Stomach (tissue), 9 donors: ENCODE data around the gene COL27A1. TPM values are rescaled to one million over a fixed set of nuclear protein-coding genes. Genes with fewer than 3 reads are reported as not detected.

ENCODE experiments used
- DNase-seq, 2 donors: peaks; one replicate each; pipeline versions ENCODE4 v3.0.0 to v3.0.0-alpha.2; 2013 to 2019
- H3K27ac ChIP-seq, 5 donors: fragments of 200-600 bp in 4 of 5; sonication (generic) in 4 of 5; one replicate each; pipeline ENCODE4 v1.5.1; 2013 to 2019; ENCODE audit warnings: mild to moderate bottlenecking in 1 of 5, moderate library complexity in 1 of 5
- H3K27me3 ChIP-seq, 3 donors: fragments of 200-600 bp; sonication (generic); one replicate each; pipeline ENCODE4 v1.5.1; 2017 to 2019; ENCODE audit warnings: mixed run types in 1 of 3
- H3K36me3 ChIP-seq, 4 donors: fragments of 200-600 bp; sonication (generic); 1 replicate in 3 of 4; 2 replicates in 1 of 4; pipeline ENCODE4 v1.5.1; 2016 to 2019
- H3K4me1 ChIP-seq, 4 donors: fragments of 200-600 bp; sonication (generic); one replicate each; pipeline ENCODE4 v1.5.1; 2016 to 2019
- H3K4me3 ChIP-seq, 4 donors: fragments of 200-600 bp; sonication (generic) in 3 of 4; one replicate each; pipeline ENCODE4 v1.5.1; 2016 to 2019; ENCODE audit warnings: mild to moderate bottlenecking in 1 of 4
- H3K9me3 ChIP-seq, 4 donors: fragments of 200-600 bp; sonication (generic); one replicate each; pipeline ENCODE4 v1.5.1; 2016 to 2019
- EP300 ChIP-seq: sonication (generic); formaldehyde crosslinking; IDR thresholded peaks from one replicate; pipeline ENCODE4 v1.6.1; 2017; ENCODE audit warnings: antibody characterized with exemption
- POLR2A ChIP-seq, 4 donors: fragments of 450-650 bp; IDR thresholded peaks; one replicate each; pipeline ENCODE4 v1.6.1; 2016; ENCODE audit warnings: antibody characterized with exemption in 4 of 4, control low read depth in 2 of 4, mild to moderate bottlenecking in 1 of 4, moderate library complexity in 1 of 4
- POLR2AphosphoS5 ChIP-seq, 3 donors: sonication (generic); formaldehyde crosslinking; IDR thresholded peaks; one replicate each; pipeline ENCODE4 v1.6.1; 2016; ENCODE audit warnings: antibody characterized with exemption in 3 of 3
- WGBS, 5 donors: extraction: QIAGEN DNeasy Blood & Tissue Kit in 3 of 5; methylation state at CpG; one replicate each; pipeline versions ENCODE4 v1.1.5 to v1.1.7; 2013 to 2018; 5-methylcytosine and 5-hydroxymethylcytosine counted together
- intact Hi-C: fragments of 100-400 bp; cut with DNase I; formaldehyde crosslinking; loops from one replicate; pipeline ENCODE4 v1.15.1; 2023; ENCODE audit warnings: low total_unique reads
- polyA plus RNA-seq, 3 donors: library from polyadenylated mRNA; stranded (reverse); fragments of 200-250 nt; gene quantifications; one replicate each; pipeline ENCODE4 v1.2.3, GENCODE V29; 2013
- total RNA-seq, 5 donors: library from RNA; depleted of rRNA; stranded (reverse); fragments of >200 nt; gene quantifications; one replicate each; pipeline versions ENCODE4 v1.1.0 to v1.2.3, GENCODE V29; 2014 to 2016
- TF ChIP-seq, protein P1 (sequence below), 7 experiments: fragments of 450-650 bp in 4 of 7; fragments of 200-600 bp in 3 of 7; sonication (generic) in 3 of 7; IDR thresholded peaks; one replicate each; pipeline ENCODE4 v1.5.1; 2016 to 2019; ENCODE audit warnings: antibody characterized with exemption in 7 of 7, control low read depth in 2 of 7, mild to moderate bottlenecking in 1 of 7
- donor health status: healthy with polysubstance abuse.
- donor health status: Bipolar disorder and iron deficiency.
- donor health status: healthy.

Gene COL27A1
- total and polyA plus RNA-seq, 8 donors: 2.9 to 26.3 (median 8.2) TPM

DNA sequence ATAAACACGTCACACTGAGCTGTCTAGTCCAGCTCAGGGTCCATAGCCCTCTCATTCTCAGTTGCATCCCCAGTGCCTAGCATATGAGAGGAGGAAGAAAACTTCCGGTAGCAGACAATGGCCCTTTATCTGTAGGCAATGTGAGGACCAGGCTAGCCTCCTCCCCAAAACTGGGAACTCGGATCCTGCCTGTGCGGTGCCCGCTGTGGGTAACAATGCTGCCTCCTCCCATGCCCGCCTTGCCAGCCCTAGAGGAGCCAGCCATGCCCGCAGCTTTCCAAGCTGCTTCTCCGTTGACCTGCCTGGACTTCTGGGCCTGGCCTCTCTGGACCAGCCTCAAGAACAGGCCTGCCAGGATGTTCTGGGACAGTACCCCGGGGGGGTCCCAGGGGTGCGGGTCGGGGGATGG lies 93.0 kb downstream of the COL27A1 start:
- WGBS, 5 donors: 82 to 95% (median 93%) methylated on average over 8 to 11 of the region's 11 CpGs
- TF ChIP-seq EP300: no peak
- TF ChIP-seq POLR2A (IDR thresholded peaks at IDR 0.05): no peak
- no peak for TF ChIP-seq POLR2AphosphoS5 (IDR thresholded peaks at IDR 0.05)
- TF ChIP-seq, protein P1, sequence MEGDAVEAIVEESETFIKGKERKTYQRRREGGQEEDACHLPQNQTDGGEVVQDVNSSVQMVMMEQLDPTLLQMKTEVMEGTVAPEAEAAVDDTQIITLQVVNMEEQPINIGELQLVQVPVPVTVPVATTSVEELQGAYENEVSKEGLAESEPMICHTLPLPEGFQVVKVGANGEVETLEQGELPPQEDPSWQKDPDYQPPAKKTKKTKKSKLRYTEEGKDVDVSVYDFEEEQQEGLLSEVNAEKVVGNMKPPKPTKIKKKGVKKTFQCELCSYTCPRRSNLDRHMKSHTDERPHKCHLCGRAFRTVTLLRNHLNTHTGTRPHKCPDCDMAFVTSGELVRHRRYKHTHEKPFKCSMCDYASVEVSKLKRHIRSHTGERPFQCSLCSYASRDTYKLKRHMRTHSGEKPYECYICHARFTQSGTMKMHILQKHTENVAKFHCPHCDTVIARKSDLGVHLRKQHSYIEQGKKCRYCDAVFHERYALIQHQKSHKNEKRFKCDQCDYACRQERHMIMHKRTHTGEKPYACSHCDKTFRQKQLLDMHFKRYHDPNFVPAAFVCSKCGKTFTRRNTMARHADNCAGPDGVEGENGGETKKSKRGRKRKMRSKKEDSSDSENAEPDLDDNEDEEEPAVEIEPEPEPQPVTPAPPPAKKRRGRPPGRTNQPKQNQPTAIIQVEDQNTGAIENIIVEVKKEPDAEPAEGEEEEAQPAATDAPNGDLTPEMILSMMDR (IDR thresholded peaks at IDR 0.05): no peak
- DNase-seq: no peak
- no peak overlapping the region for H3K4me3 ChIP-seq
- peaks cover 0 to 18% (median 7%) of the 10 kb centered on the region in 4 donors for H3K4me1 ChIP-seq
- H3K36me3 ChIP-seq: no peaks in the 10 kb centered on the region
- no peak overlapping the region for H3K27ac ChIP-seq
- H3K27me3 ChIP-seq: no peaks in the 10 kb centered on the region
- H3K9me3 ChIP-seq: no peaks in the 10 kb centered on the region
- intact Hi-C loops: no loop called here

DNA sequence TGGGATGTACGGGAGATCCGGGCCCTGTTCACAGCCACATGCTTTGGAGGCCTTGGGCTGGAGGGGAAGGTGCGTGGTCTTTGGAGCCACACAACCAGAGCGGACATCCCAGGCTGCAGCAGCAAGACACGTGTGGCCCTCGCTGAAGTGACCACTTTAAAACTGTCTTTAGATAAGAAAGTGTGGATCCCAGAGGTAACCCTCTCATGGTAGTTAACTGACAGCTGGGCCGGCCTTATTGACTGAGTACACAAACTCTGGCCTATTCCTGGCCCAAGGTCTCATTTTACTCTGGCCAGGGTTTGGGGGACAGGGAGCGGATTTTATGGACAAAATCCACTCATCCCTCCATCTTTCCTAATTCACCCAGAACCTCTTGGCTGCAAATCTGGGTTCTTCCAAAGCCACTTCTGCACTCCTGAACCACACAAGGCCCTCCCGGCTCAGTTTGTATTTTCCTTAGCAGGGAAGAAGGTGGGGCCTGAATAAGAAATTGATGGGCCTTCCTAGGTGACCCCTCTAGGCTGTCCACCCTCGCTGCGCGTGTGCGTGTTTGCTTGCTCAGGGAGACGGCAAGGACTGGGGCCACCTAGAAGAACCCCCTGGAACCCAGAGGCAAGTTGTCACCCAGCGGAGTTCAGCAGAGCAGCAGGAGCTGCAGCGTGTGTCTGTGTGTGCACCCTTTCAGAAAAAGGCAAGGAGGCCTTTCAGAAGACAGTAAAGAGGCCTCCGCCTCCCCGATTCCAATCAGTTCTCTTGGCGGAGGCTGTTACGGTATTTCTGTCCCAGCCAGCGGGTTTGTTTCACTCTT lies 94.3 kb downstream of the COL27A1 start:
- H3K9me3 ChIP-seq: no peaks in the 10 kb centered on the region
- TF ChIP-seq EP300: no peak
- TF ChIP-seq, protein P1 (IDR thresholded peaks at IDR 0.05): no peak
- TF ChIP-seq POLR2AphosphoS5 (IDR thresholded peaks at IDR 0.05): no peak
- TF ChIP-seq POLR2A (IDR thresholded peaks at IDR 0.05): no peak
- H3K4me3 ChIP-seq: peak overlapping the region in 2 of 4 donors; percentile 2
- intact Hi-C loops: no loop called here
- H3K27ac ChIP-seq: peak overlapping the region in 3 of 5 donors; percentile 11 to 32 (median 26)
- WGBS, 5 donors: 72 to 84% (median 81%) methylated on average over 17 to 21 of the region's 21 CpGs
- no peak for DNase-seq
- H3K36me3 ChIP-seq: no peaks in the 10 kb centered on the region
- H3K4me1 ChIP-seq: peaks cover 0 to 18% (median 7%) of the 10 kb centered on the region in 4 donors
- H3K27me3 ChIP-seq: no peaks in the 10 kb centered on the region

DNA sequence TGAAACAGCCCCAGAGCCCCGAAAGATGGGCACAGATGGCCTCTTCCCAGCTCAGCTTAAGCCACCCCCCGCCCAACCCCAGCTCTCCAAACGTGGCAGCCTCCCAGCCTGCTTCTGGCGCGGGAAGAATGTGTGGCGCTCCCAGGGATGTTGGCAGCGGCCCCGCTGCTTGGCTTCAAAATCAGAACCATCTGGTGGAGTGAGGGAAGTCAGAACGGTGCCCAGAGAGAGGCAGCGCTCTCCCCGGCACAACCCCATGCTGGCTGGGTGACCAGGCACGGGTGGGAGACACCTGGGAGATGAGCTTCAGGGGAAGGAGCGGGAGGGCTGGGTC lies 94.9 kb downstream of the COL27A1 start:
- intact Hi-C loops: no loop called here
- no peaks in the 10 kb centered on the region for H3K27me3 ChIP-seq
- peaks cover 0 to 18% (median 7%) of the 10 kb centered on the region in 4 donors for H3K4me1 ChIP-seq
- 26 to 51% (median 40%) methylated on average over 13 of the region's 13 CpGs for WGBS, 5 donors
- peak overlapping the region in 2 of 4 donors; percentile 2 for H3K4me3 ChIP-seq
- peak; percentile 86 to 87 for DNase-seq
- no peaks in the 10 kb centered on the region for H3K9me3 ChIP-seq
- H3K36me3 ChIP-seq: no peaks in the 10 kb centered on the region
- H3K27ac ChIP-seq: peak overlapping the region in 3 of 5 donors; percentile 11 to 32 (median 26)
- TF ChIP-seq POLR2A (IDR thresholded peaks at IDR 0.05) (no peak), EP300 (no peak), POLR2AphosphoS5 (IDR thresholded peaks at IDR 0.05) (peak in 1 of 3 donors; percentile 10)
- TF ChIP-seq, protein P1 (IDR thresholded peaks at IDR 0.05): no peak

DNA sequence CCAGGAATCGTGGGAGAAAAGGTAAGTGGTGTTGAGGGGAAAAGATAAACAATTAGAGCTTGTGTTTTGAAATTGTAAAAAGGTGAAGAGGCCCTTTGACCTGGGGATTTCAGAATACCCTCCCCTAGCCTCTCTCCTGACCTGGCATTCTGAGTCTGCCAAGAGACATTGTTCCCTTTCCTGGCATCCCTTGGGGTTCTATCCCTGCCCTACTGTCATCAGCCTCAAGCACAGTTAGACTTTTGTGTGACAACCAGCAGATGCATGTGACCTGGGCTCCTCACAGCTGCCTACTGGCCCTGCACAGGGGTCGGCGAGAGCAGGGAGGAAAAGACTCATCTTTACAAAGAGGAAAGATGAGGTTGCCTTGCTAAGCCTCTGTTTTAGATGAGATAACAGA lies 95.3 kb downstream of the COL27A1 start:
- Histone ChIP-seq H3K4me3 (no peak overlapping the region), H3K36me3 (no peaks in the 10 kb centered on the region), H3K4me1 (peaks cover 0 to 18% (median 7%) of the 10 kb centered on the region in 4 donors), H3K27me3 (no peaks in the 10 kb centered on the region), H3K27ac (peak overlapping the region in 2 of 5 donors; percentile 11 to 32), H3K9me3 (no peaks in the 10 kb centered on the region)
- DNase-seq: no peak
- intact Hi-C loops: no loop called here
- 70 to 86% (median 75%) methylated on average over 3 of the region's 3 CpGs for WGBS, 5 donors
- TF ChIP-seq POLR2A (IDR thresholded peaks at IDR 0.05) (no peak), EP300 (no peak), POLR2AphosphoS5 (IDR thresholded peaks at IDR 0.05) (no peak)
- TF ChIP-seq, protein P1 (IDR thresholded peaks at IDR 0.05): no peak
